Inferior parietal cortex (tissue), 1 donor: Measurements from ENCODE around the gene ZNF555.
A peak's percentile ranks its signal among the peaks of the same experiment; 100 is the strongest.
"Not testable (repeated sequence)": the region's sequence is repeated elsewhere in the genome, so short reads cannot be mapped to it uniquely, and the experiment has no call there.

ENCODE experiments used
- DNase-seq: peaks from one replicate; pipeline ENCODE4 v3.0.0-alpha.2; 2016; ENCODE audit errors: extremely low spot score

The ZNF555 gene

GRCh38 chr19:2867025-2867991 is 26.0 kb downstream of the ZNF555 start, which contains the start of gene ZNF556:
Gene ZNF556, plus strand, starts transcription at chr19:2867335. Its CDS starts 87 bp downstream, at chr19:2867422.
- DNase-seq: no peak

- no peak for DNase-seq
Measured at GRCh38 chr19:2869618-2870017, 28.3 kb downstream of the ZNF555 start.

- not testable (repeated sequence) for DNase-seq
Measured at GRCh38 chr19:2872175-2872574, 30.9 kb downstream of the ZNF555 start.

GRCh38 chr19:2877398-2878331 is 36.4 kb downstream of the ZNF555 start:
- DNase-seq: no peak

GRCh38 chr19:2883686-2884439 is 42.6 kb downstream of the ZNF555 start:
- DNase-seq: no peak

GRCh38 chr19:2885736-2886135 is 44.5 kb downstream of the ZNF555 start:
- DNase-seq: no peak

GRCh38 chr19:2887391-2887914 is 46.2 kb downstream of the ZNF555 start:
- DNase-seq: peak; percentile 81

GRCh38 chr19:2888731-2889224 is 47.5 kb downstream of the ZNF555 start:
- DNase-seq: no peak

- not testable (repeated sequence) for DNase-seq
Measured at GRCh38 chr19:2890531-2890930, 49.3 kb downstream of the ZNF555 start.

- no peak for DNase-seq
Measured at GRCh38 chr19:2896694-2897093, 55.4 kb downstream of the ZNF555 start.

- DNase-seq: peak; percentile 98
Measured at GRCh38 chr19:2900296-2901252, 59.3 kb downstream of the ZNF555 start, which contains the start of gene ZNF57. Gene ZNF57, plus strand, starts transcription at chr19:2900928. Its CDS starts 118 bp downstream, at chr19:2901046.

- no peak for DNase-seq
Measured at GRCh38 chr19:2902590-2903218, 61.4 kb downstream of the ZNF555 start.

- DNase-seq: not testable (repeated sequence)
Measured at GRCh38 chr19:2903326-2903725, 62.1 kb downstream of the ZNF555 start.

GRCh38 chr19:2905918-2906519 is 64.7 kb downstream of the ZNF555 start:
- no peak for DNase-seq

- DNase-seq: no peak
Measured at GRCh38 chr19:2906631-2907195, 65.4 kb downstream of the ZNF555 start.
